HG02678 (cell line): Measurements from ENCODE around the gene ELF3.
"Not testable (repeated sequence)": the region's sequence is repeated elsewhere in the genome, so short reads cannot be mapped to it uniquely, and the experiment has no call there.

ENCODE experiments used
- ATAC-seq: cut with Tn5 transposase; IDR thresholded peaks from one replicate; pipeline ENCODE4 v1.9.1; 2021; ENCODE audit warnings: mild to moderate bottlenecking, moderate library complexity; ENCODE audit not compliant: unreplicated experiment

Gene ELF3

DNA sequence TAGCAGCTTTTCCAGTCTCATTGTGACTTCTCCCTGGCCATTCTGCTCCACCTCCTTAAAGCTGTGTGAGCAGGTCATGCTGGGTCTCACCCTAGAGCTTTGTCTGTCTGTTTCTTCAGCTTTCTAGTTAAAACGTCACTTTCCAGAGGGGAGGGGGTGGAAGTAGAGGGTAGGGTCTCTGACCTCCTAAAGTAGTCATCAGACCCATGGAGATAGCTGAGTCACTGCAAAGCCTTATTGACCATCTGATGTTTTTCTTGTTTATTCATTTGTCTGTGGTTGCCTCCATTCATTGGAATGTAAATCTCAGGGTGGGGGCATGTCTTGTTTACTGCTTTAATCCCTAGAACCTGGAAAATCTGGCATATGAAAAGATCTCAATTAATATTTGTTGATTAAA is 52.7 kb downstream of the ELF3 start:
- ATAC-seq: no peak

GRCh38 chr1:202064889-202065312 is 54.5 kb downstream of the ELF3 start:
- ATAC-seq: not testable (repeated sequence)
